T-helper 1 cell treated with Interleukin-12 subunit alpha and Interleukin-12 subunit beta and Interleukin-4 antibody, amounts not matched to agents 30 ng/mL and 1 ng/mL, for 36 hours (primary cell): ENCODE data around the gene CCNB2. TPM values are rescaled to one million over a fixed set of nuclear protein-coding genes. Genes with fewer than 3 reads are reported as not detected.
"Not testable (repeated sequence)": the region's sequence is repeated elsewhere in the genome, so short reads cannot be mapped to it uniquely, and the experiment has no call there.

Experiments used
- intact Hi-C: fragments of 100-400 bp; cut with micrococcal nuclease; formaldehyde crosslinking; loops from one replicate; pipeline ENCODE4 v1.15.1; 2024
- total RNA-seq: library from RNA; stranded (reverse); gene quantifications from 2 replicates; pipeline ENCODE4 v1.2.3, GENCODE V29; 2022

Gene CCNB2
- total RNA-seq, 1 donor from 2014 or later: 52.9 TPM

DNA sequence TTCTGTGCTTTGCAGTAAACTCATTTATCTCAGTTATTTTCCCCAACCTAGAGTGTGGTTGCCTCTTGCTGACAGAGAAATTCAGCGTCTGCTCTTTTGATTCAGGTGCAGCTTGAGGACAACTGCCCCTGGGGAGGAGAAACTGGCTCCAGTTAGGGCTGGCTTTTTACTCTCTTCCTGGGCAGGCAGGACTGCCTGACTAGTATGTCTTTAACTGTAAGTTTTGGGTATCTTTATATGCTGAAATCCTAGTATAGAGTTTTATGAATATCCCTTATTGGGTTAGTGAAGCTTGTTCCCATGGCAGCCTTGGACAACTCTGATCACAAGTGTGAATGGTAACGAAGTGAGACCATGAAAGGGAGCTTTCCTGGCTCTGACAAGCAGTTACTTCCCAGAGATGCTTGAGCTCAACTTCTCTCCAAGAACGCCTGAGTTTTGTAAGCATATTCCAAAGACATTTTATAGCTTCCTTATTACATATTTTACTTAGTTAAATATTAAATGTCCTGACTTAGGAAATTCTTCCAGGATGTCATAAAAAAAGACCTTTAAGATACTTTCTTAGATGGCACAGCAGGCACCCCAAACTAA lies 27.1 kb downstream of the CCNB2 start:
- intact Hi-C loops: no loop called here

DNA sequence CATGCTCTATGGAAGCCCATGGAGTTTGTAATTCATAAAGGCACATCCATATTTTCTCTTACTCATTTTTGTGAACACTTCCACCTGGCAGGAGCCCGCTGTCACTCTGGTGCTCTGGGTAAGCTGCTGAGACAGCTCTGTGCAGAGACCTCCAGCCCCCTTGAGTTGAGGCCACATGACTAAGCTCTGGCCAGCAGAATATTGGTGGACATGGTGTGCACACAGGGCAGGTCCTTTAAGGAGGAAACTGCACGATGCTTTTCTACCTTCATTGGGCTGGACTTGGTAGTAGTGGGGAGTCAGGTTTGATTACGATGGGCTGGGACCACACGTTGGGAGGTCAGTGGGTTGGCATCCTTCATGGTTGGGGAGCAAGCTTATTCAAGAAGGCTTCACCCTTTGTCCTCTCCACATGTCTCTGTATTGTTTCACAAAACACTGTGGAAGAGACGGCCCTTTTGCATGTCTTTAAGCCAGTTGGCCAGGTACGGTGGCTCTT lies 29.0 kb downstream of the CCNB2 start:
- intact Hi-C loops: no loop called here

DNA sequence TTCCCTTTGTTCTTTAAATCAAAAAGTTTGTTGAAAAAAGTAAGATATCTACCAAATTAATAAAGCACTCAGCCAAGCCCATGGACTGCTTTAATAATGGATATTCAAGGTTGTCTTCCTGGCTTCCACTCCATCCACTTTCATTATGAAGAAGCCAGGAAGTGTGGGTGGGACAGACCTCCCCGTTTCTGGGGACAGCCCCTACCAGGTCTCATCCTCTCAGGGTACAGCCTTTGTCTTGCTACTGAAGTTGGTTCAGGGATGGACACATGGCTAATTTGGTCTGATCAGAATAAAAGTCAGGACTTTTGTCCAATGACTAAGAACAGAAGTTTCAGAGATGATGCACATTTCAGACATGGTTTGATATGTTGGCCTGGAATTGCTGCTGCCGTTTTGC lies 32.6 kb downstream of the CCNB2 start:
- intact Hi-C loops: no loop called here

DNA sequence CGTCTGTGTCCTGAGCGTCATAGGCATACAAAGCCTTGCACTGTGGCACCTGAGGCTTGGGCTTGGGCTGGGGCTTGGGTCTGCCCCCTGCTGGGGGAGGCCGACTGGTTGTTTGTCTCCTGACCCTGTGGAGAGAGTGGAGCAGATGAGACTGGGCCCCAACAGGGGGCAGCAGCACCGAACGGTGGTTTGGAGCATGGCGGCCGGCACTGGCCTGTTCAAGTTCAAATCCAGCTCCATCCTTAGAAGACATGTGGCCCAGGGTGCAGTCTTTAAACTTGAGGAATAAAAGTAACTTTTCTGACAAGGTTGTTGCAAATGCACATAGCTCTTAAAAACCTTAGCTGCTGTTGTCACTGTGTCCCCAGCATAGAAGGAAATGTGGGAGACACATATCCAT lies 33.3 kb downstream of the CCNB2 start:
- intact Hi-C loops: loop anchor here (1.0 kb wide), 3 partner anchors 157 to 355 kb away; no protein-coding TSS in a partner anchor

DNA sequence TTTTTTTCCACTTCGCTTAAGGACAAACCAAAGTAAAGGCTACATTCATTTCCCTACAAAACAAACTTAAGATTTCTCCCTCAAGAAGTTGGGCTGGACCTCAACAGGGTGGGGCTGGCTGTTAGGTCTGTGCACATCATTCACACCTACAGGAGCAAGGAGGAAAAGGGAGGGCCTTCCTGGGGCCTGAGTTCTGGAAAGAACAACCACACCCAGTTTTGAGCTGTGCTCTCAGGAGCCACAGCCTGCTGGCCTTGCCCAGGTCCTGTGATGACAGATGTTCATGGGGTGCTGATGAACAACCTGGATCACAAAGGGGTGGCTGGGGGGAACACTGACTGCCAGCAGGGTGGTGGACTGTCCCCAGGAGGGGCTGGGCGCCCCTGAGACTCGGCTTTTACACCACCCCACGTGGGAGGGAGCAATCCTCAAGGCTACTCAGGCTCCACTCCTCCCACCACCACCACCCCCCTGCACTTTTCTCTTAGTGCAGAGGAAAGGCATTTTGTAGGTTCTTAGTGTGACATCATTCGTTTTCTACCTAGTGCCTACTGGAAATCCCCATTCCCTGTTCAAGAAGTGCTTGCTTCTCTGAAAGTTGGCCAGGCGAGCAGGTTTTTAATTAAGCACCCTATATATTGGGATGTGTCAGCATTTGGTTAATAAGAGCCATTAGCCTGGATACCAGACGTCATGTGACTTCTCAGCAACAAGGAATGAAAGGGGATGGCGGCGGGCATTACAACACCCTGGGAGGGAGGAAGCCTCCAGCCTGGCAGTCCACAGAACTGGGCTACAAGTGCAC lies 35.7 kb downstream of the CCNB2 start:
- intact Hi-C loops: loop anchor here (2.0 kb wide), 1 partner anchor 36 kb away; the partner anchor contains the start of gene CCNB2

DNA sequence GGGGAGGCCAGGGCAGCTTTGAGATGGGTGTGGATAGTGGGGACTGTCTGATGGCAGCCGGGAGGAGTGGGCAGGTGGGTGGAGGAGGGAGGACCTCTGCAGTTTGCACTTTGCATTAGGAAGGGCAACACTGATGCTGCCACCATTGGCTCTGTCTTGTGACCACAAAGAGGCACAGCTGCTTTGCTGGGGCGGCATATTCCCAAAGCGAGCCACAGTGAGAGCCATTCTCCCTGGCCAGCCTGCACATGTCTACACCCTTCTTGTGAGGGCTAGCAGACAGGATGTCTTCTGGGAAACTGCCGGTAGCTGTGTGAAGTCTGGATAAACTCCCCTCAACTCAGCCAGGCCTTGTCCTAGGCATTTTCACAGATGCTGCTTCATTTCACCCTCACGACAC lies 38.3 kb downstream of the CCNB2 start:
- intact Hi-C loops: no loop called here

DNA sequence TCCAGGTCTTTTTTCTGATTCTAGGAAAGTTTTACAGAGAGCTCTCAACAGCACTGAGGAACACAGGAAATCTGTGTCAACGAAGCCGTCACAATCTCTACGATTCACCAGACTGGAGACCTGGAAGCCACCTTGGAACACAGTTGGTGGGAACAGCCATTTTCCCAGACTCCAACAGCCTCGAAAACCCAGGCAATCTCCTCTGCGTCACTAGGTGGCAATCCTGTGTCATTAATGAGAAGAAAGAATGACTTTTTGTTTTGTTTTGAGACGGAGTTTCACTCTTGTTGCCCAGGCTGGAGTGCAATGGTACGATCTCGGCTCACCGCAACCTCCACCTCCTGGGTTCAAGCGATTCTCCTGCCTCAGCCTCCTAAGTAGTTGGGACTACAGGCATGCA lies 39.6 kb downstream of the CCNB2 start:
- intact Hi-C loops: not testable (repeated sequence)

DNA sequence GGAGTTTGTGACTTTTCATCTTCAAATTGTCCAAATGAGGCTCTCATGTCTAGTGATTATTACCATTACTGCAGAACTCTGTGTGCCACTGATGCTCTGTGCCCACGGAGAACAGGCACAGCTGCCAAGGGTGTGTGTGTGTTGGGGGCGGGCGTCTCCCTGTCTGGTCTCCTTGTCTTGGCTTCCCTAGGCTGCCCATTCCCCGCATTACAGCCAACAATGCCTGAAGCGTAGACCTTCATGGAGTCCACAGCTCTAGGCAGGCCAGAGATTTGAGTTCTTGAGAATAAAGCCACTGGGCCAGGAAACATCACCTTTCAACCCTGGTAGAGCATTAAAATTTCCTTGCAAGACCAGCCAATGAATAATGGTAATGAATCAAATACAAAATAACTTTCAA lies 42.7 kb downstream of the CCNB2 start:
- intact Hi-C loops: no loop called here

DNA sequence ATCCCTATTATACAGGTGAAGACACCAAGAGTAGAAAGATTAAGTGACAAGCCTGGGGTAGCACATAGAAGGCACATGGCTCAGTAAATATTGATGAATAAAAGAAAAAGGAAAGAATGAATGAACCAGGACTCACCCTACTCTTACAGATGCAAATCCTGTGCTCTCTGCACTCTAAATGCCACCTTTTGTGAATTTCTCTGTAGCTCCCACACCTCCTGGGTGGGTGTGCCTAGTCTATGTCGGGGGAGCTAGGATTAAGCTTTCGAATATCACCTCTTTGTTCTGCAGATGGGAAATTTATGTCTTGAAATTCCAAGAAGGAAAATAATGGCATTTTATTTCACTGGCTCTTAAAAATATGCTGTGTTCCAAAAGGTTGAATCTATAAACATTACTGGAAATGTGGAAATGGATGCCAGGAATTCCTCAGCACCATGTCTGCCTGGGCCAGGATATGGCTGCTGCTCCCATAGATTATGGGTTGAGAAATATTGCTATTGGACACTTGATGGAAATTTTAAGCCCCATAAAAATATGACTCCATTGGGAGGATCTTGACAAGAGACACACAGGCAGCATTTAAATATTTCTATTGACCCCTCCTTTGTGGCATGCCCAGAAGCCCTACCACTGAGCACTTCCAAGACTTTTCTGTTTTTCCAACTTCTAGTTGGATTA lies 43.3 kb downstream of the CCNB2 start:
- intact Hi-C loops: no loop called here

DNA sequence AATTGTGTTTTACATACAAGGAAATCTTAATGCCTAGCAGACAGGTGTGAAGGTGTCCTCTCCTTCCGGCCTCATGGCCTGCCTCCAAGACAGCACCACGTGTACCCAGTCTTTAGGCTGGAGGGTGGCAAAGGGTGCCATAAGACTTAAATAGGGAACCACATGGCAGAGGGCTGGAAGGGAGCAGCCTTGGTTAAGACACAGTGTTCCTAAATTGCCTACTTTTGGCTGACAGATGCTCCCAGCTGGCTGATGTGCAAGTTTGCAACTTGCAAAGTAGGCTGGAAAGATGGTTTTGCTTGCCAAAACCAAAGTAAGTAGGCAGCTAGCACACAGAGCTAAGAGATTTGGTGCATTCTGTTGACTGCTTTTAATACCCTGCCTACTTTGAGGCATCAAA lies 45.2 kb downstream of the CCNB2 start:
- intact Hi-C loops: no loop called here

DNA sequence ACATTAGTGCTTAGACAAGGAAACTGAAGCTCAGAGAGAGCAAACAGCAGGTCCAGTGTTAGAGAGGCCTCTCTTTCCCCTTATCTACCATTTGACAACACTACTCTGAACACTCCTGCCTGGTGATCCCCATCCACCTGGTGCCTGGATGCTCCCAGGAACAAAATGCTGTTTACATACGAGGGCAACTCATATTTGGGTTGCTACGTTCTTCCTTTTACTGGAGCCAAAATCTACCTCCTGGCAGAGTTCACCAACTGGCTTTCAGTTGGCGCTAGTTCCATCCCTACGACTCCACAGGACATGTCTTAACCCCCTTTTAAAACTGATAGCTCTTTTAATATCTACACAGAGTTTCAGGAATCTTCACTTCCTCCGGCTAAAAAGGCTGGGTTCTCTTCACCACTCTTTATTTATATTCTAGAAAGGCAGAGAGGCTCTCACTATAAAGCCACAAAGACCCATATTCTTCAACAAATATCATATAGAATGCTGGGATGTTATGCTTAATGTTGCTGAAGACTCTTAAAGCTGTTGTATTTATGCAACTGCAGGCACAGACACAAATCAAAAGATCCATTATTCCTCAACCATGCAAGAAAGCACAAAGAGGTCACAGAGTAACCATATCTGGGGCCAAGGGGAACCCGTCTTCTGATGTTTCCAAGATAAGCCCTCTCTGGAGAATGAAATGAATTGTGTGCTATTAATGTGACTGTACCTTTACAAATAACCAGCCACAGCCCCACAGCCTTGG lies 47.9 kb downstream of the CCNB2 start:
- intact Hi-C loops: no loop called here

DNA sequence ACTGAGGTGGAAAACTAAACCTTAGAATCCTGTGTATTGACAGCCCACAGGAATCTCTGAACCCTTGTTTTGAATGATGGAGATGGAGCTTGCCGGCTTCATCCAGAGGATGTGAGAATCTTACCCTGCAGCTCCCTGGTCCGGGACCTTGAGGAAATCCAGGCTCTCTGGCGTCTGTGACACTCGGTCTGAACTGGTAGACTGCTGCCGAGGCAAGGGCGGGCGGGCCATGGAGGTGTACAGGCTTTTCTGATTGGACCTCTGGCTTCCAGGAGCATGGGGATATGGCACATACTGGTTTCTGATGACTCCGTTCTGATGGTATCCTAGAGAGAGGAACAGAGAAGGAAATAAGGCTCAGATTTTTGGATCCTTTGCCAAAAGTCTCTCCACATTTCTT lies 48.5 kb downstream of the CCNB2 start:
- intact Hi-C loops: no loop called here

DNA sequence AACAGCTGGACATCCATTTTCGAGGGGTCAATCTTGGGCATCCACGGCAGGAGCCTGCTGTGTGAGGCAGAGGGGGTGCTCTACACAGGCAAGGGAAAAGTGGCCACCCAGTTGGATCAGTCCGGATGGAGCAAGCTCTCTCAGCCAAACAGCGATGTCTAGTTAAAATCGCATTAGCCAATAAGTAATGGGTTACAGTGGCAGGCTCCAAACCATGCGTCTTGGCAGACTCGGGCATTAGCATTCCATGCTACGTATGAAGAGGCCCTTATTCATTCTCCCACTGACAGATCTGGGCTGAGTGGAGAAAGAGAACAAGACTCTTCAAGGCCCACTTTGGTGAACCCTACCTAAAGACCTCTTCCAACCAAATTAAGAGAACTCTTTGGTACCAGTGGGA lies 49.3 kb downstream of the CCNB2 start:
- intact Hi-C loops: no loop called here

DNA sequence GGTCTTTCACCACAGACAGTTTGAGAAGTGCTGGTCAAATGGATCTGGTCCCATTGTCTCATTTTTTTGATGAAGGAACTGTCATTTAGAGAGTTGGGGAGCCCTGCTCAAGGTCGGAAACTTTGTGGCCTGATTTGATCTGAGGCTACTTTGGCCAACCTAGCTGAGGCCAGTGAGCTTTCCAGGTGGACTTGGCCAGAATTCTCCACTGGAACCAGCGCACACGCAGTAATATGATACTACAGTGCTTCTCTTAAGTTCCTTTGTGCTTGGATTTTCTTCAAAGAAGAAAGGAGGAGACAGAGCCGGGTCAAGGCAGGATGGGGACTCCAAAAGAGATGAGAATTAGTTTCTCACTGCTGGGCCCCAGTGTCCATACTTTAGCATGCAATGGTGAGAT lies 50.5 kb downstream of the CCNB2 start:
- intact Hi-C loops: no loop called here

DNA sequence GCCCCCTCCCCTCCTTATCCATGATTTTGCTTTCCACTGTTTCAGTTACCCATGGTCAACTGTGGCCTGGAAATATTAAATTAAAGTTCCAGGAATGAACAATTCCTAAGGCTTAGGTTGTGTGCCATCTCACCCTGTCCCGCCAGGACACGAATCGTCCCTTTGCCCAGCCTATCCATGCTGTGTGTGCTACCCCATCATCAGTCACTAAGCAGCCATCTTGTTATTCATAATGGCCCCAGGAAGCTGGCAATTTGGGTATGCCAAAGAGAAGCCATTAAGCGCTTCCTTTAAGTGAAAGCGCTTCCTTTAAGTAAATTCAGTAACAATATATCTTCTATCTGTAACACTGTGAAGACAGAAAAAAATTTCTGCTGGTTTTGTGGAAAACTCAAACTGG lies 52.5 kb downstream of the CCNB2 start:
- intact Hi-C loops: no loop called here

DNA sequence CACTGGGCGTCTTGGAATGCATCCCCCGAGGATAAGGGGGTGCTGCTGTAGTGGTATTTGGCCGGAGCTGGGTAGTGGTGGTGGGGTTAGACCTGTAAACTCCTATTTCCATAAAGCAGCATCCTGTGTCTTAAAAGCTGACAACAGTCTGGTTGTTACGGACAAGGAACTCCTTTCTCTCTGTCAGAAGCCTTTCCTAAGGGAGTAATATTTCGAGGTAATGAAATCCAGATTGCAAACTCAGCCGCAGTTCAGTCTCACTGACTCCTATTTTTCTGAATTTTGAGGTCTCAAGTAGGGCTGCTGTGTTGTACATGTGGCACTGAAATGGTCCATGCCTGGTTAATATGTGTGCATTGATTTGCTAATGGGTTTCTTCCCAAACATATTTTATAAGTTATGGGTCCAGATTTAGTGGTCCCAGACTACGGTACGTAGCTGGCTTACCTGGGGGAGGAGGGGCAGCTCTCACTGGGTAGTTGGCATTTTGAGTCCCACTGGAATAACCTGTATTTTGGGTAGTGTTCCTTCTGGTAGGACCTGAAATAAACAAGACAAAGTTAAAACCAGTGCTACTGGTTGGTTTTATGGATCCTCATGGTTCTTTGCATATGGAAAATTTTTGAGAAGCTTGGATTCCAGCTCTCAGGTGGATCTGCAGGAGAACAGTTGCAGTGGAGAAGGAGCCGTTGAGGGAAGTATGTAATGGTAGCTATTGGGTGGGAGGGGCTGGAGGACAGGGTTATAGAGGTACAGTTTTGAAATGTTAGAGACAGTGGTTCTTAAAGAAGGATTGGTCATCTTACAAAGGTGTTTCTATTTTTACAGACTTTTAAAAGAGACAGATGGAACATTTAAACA lies 53.1 kb downstream of the CCNB2 start:
- intact Hi-C loops: no loop called here

DNA sequence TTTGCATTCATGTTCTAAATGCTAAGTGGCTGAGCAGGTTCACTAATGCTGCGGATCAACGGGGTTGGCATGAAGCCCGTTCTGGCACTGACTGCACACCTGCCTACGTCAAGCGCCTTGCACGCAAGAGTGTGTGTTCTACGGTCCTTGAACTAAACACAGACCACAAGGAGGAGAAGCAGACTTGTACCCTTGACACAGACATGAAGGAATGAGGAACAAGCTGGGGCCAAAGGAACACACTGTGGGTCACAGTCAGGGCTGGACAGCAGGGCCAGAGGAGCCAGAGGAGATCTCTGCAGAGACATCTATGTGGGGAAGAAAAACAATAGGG lies 53.7 kb downstream of the CCNB2 start:
- intact Hi-C loops: no loop called here

DNA sequence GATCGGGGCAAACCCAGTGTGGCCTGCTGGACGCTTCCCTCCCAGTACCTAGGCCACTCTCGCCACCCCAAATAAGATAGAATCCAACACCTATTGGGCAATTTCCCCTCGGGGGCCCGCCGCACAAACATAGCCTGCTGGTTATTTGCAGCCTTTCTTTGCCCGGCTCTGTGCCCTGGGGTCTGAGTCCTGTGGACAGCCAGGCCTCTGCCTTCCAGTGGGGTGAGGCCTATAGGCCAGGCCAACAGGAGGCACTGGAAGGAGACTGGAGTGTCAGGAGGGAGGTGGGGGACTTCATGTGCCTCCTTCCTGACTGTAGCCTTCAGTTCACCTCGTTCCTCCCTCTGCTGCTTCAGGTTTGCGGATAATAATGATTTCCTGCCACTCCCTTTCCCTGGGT lies 54.3 kb downstream of the CCNB2 start:
- intact Hi-C loops: no loop called here

DNA sequence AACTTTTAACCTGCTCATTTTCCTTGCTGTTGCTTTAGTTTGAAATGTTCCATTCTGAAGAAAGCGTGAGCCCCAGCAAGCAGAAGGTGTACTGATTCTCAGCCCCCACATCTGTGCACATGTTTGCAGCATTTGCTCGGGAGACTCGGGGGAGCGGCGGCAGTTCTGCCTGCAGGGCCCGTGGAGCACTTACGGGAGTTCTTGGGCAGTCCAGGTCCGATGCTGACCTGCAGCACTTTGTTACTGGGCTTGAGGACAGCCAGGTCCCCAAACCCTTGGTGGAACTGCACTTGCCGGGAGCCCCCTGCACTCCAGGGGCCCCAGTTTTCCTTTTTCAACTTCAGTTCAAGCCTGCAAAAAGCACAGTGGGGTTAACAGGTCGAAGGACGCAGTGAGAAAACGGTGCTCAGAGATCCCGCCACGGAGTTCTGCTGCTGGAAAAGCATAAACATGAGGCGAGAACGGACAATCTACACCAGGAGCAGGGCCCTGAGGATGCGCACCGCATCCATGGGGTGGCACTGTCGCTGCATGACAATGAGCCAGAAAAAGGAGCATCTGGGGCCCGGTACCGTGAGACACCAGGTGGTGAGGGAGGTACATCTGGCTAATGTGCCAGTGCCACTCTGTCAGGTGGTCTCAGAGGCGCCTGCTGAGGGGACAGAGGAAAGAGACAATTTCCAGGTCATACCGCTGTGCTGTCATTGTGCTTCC lies 56.1 kb downstream of the CCNB2 start:
- intact Hi-C loops: no loop called here

DNA sequence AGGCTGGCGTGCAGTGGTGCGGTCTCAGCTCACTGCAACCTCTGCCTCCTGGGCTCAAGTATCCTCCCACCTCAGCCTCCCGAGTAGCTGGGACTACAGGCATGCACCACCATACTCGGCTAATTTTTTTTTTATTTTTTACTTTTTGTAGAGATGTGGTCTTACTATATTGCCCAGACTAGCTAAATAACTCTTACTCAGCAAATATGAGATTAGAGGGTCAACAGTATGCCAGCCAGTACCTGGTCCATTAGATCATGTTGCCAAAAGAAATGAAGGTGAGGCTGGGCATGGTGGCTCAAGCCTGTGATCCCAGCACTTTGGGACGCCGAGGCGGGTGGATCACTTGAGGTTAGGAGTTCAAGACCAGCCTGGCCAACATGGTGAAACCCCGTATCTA lies 57.1 kb downstream of the CCNB2 start:
- intact Hi-C loops: not testable (repeated sequence)
